Neural progenitor cell (in vitro differentiated cells): ENCODE results near the gene TEX19.

Experiments
- EZH2phosphoT487 ChIP-seq: fragments of 200-600 bp; sonication (generic); IDR thresholded peaks from 2 replicates; pipeline ENCODE4 v1.6.1; 2017; ENCODE audit warnings: antibody characterized with exemption
- TF ChIP-seq, protein P1 (sequence below): fragments of 200-600 bp; sonication (generic); IDR thresholded peaks from 2 replicates; pipeline ENCODE4 v1.5.1; 2017; ENCODE audit warnings: antibody characterized with exemption, mild to moderate bottlenecking

DNA sequence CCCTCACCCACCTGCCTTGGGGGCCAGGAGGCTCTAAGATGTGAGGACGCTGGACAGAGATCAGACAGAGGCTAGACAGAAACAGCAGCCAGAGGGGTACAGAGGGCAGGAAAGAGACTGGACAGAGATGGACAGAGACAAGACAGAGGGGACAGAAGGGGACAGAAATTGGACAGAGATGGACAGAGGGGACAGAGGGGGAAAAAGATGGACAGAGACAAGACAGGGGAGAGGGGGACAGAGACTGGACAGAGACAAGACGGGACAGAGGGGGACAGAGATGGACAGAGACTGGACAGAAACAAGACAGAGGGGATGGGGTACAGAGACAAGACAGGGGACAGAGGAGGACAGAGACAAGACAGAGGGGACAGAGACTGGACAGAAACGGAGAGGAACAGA is 28.7 kb downstream of the TEX19 start:
- TF ChIP-seq, protein P1, sequence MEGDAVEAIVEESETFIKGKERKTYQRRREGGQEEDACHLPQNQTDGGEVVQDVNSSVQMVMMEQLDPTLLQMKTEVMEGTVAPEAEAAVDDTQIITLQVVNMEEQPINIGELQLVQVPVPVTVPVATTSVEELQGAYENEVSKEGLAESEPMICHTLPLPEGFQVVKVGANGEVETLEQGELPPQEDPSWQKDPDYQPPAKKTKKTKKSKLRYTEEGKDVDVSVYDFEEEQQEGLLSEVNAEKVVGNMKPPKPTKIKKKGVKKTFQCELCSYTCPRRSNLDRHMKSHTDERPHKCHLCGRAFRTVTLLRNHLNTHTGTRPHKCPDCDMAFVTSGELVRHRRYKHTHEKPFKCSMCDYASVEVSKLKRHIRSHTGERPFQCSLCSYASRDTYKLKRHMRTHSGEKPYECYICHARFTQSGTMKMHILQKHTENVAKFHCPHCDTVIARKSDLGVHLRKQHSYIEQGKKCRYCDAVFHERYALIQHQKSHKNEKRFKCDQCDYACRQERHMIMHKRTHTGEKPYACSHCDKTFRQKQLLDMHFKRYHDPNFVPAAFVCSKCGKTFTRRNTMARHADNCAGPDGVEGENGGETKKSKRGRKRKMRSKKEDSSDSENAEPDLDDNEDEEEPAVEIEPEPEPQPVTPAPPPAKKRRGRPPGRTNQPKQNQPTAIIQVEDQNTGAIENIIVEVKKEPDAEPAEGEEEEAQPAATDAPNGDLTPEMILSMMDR = no peak
- no peak for TF ChIP-seq EZH2phosphoT487
